SH-SY5Y (cell line): Measurements from ENCODE around the gene PRR22.

Source experiments
- GATA2 ChIP-seq: IDR thresholded peaks from 2 replicates; pipeline ENCODE4 v1.6.1; 2011; ENCODE audit warnings: mild to moderate bottlenecking, low read depth, low read length
- GATA3 ChIP-seq: IDR thresholded peaks from 2 replicates; pipeline ENCODE4 v1.6.1; 2011; ENCODE audit warnings: low read depth, mild to moderate bottlenecking, low read length, moderate library complexity

DNA sequence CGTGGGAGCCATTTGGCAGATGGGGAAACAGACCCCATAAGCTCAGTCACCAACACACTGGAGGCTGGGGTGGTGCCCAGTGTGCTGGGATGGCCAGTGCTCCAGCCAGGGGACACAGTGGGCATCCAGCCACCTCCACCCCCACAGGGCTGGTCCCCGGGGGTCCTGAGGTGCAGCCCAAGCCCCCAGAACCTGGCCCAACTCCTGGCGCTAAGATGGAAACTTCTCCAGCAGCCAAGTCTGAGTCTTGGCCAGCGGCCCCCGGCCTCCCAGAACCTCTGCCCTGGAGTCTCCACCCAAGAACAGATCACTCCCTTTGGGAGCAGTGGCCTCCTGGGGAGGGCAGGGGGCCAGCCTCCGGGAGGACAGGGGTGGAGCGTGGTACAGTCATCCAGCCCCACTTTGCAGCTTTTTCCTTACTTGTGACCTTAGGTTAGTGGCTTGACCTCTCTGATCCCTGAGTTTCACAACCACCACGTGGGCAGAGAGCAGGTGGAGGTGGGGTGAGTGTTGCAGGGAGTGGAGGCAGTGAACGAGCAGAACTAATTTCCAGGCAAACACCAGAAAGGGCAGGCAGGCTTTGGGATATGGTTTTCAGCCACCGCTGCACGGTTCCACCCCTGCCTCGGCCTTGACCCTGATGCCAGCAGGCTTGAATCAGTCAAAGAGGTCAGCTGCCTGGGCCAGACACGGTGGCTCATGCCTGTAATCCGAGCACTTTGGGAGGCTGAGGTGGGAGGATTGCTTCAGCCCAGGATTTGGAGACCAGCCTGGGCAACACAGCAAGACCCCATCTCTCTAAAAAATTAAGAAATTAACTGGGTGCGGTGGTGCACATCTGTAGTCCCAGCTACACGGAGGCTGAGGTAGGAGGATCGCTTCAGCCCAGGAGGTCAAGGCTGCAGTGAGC, 16.1 kb upstream of the PRR22 start:
- TF ChIP-seq GATA2: no peak
- no peak for TF ChIP-seq GATA3
